Measurements from ENCODE around the gene KIFAP3.

The KIFAP3 gene

GRCh38 chr1:169995993-169996392 lies 78.5 kb downstream of the KIFAP3 start:
- no peak for DNase-seq (ENCODE audit: extremely low read depth in 1 of 2, low read depth in 1 of 2)

GRCh38 chr1:169989246-169989645 lies 85.2 kb downstream of the KIFAP3 start:
- DNase-seq (ENCODE audit: extremely low read depth in 1 of 2, low read depth in 1 of 2): no peak

- DNase-seq (ENCODE audit: extremely low read depth in 1 of 2, low read depth in 1 of 2): no peak
Measured at GRCh38 chr1:169985757-169986156, 88.7 kb downstream of the KIFAP3 start.

- DNase-seq (ENCODE audit: extremely low read depth in 1 of 2, low read depth in 1 of 2): no peak
Measured at GRCh38 chr1:169974067-169974466, 100.4 kb downstream of the KIFAP3 start.

DNA sequence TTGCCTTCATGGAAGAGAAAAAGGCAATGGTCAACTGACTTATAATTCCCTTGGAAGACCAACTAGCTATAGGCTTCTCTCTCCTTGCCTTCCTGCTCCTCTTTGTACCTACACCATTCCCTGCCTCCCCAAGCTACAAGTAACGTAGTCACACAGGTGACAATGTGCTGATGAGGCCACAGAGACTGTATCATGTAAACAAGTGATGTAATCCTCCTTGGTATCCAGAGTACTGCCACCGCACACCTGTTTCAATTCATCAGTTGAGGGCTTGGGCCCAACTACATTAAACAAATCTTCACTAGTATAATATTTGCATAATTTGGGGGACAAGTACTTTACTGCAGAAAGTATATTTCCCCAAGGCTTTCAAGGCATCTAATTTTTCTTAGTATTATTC lies 104.4 kb downstream of the KIFAP3 start:
- DNase-seq (ENCODE audit: extremely low read depth in 1 of 2, low read depth in 1 of 2): no peak

DNA sequence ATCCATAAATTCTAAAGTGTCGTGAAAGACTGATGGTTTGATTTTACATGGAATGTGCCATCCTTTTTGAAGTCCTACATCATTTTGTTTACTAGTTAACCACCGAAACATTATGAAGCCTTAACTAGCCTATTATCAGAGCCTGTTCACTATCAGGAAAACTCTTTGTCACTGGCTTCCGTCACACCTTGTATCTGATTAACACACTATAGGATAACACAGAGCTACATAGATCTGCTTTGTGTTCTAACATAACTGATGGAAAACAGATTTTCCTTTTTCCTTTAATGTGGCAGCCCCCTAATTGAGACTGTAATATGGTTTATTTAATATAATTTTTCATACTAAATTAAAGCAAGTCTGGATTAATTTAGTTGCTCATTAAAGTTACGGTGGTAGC lies 106.3 kb downstream of the KIFAP3 start:
- no peak for DNase-seq (ENCODE audit: extremely low read depth in 1 of 2, low read depth in 1 of 2)

DNA sequence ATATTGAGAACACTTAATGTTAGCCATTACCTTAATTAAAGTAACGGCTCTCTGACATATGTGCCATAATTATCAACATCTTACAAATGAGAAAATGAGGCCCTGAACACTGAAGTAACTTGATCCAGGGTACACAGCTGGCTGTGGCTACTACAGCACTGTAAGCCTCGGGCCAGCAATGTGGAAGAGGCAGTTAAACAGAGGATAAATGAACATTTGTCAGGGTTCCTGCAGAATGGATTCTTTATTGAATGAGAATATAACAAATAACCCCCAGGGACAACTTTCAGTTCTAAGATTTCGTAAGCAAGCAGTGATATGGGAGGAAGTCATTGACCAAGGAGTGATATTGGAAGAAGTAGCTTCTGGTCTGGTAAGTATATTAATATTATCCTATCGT lies 110.3 kb downstream of the KIFAP3 start:
- no peak for DNase-seq (ENCODE audit: extremely low read depth in 1 of 2, low read depth in 1 of 2)

- DNase-seq (ENCODE audit: extremely low read depth in 1 of 2, low read depth in 1 of 2): no peak
Measured at GRCh38 chr1:169959686-169960085, 114.8 kb downstream of the KIFAP3 start.

- no peak for DNase-seq (ENCODE audit: extremely low read depth in 1 of 2, low read depth in 1 of 2)
Measured at GRCh38 chr1:169958987-169959386, 115.5 kb downstream of the KIFAP3 start.

- DNase-seq (ENCODE audit: extremely low read depth in 1 of 2, low read depth in 1 of 2): no peak
Measured at GRCh38 chr1:169957884-169958283, 116.6 kb downstream of the KIFAP3 start.

DNA sequence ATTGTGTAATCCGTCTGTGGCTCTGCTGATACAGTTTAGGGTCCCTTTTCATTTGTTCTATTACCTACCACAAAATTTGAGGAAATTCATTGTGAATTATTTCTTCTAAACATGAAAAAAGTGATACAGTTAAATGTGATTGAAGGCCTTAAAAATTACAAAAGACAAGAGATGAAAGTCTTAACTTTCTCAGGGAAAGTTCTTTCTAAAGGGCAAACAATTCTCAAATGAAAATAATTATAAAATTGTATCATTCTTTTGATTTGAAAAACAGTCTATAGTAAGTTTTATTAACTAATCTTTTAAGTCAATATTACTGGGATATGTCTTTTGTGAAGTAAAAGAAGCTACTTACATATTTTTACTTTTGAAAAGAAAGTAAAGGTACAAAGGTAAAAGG lies 123.4 kb downstream of the KIFAP3 start:
- DNase-seq (ENCODE audit: extremely low read depth in 1 of 2, low read depth in 1 of 2): no peak

- DNase-seq (ENCODE audit: extremely low read depth in 1 of 2, low read depth in 1 of 2): no peak
Measured at GRCh38 chr1:169949139-169949538, 125.4 kb downstream of the KIFAP3 start.

GRCh38 chr1:169946206-169946605 lies 128.3 kb downstream of the KIFAP3 start:
- no peak for DNase-seq (ENCODE audit: extremely low read depth in 1 of 2, low read depth in 1 of 2)

DNA sequence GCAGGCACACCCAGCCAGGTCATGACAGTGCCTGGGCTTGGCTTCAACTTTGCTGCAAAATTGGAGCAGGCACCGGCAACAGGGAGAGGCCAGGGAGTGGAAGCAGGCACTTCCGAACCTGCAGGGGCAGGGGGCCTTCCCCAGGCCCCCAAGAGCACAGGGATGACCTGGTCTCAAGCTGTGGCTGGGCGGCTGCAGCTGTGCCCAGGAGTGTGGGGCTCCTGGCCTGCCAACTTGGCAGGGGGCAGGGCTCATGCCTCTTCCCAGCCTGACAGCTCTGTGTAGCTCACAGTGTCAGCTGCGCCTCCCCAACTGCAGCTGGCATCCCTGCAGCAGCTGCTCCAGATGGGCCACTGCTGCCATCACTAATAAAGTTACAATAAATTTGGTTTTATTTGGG lies 129.3 kb downstream of the KIFAP3 start:
- DNase-seq (ENCODE audit: extremely low read depth in 1 of 2, low read depth in 1 of 2): no peak

GRCh38 chr1:169944621-169945020 lies 129.9 kb downstream of the KIFAP3 start:
- DNase-seq (ENCODE audit: extremely low read depth in 1 of 2, low read depth in 1 of 2): no peak

GRCh38 chr1:169943963-169944526 lies 130.4 kb downstream of the KIFAP3 start:
- DNase-seq (ENCODE audit: extremely low read depth in 1 of 2, low read depth in 1 of 2): no peak

- DNase-seq (ENCODE audit: extremely low read depth in 1 of 2, low read depth in 1 of 2): no peak
Measured at GRCh38 chr1:169941982-169942830, 132.3 kb downstream of the KIFAP3 start.

DNA sequence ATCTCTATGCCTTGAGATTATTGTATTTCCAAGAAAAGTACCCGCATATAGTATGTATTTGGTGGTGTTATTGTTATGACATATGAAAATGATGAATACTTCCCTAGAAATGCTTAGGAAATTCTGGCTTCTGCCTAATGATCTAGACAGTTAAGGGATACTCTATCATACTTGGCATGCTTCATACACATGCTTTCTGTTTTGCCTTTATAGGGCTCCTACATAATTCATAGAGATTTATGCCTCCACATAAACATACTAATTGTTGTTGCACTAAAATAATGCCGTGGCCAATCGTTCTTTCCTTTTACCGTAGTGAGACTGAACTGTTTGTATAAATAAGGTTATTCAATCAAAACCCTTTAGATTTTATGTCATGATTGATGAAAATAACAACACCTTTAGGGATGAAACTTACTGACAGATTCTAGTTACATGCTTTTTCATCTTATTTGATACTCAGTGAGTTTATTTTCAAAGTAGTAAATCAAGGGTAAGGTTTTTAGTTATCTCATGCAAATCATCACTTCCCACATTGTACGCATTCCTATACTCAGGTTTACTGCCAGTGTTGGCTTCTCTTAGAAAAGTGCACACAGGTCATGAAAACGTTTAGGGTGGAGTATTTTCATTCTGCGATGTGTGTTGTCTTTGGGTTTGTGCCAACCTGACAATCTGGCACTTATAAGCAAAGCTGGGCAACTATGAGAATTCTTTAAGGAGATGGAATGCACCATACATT lies 140.3 kb downstream of the KIFAP3 start:
- no peak for DNase-seq (ENCODE audit: extremely low read depth in 1 of 2, low read depth in 1 of 2)

GRCh38 chr1:169931795-169932231 lies 142.7 kb downstream of the KIFAP3 start:
- no peak for DNase-seq (ENCODE audit: extremely low read depth in 1 of 2, low read depth in 1 of 2)

GRCh38 chr1:169929210-169929526 lies 145.3 kb downstream of the KIFAP3 start:
- no peak for DNase-seq (ENCODE audit: extremely low read depth in 1 of 2, low read depth in 1 of 2)

DNA sequence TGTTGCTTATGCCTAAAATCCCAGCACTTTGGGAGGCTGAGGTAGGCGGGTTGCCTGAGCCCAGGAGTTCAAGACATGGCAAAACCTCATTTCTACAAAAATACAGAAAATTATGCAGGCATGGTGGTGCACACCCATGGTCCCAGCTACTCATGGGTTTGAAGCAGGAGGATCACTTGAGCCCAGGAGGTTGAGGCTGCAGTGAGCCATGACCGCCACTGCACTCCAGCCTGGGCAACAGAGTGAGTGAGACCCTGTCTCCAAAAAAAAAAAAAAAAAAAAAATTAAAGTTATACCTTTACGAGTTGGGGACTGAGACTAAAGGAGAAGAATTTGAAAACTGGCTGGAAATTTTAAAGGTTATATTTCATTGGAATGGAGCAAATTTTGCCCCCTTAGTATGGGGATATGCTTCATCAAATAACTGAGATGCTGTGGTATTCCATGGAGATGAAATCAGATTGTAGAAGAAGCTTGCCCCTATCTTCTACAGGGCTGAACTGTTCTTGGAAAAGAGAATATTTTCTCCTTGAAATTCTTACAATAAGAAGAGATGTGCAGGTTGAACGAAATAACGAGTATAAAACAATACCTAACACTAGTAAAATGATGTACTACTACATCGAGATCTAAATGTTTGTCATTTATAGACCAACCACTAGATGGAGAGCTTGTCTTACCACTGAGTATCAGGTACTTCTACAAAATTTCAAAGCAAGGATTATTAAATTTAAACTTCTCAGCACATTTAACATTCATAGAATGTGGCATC lies 145.9 kb downstream of the KIFAP3 start:
- DNase-seq (ENCODE audit: extremely low read depth in 1 of 2, low read depth in 1 of 2): no peak

Data from stimulated activated CD8-positive, alpha-beta memory T cell treated with anti-CD3 and anti-CD28 coated beads, Interleukin-7, amount 100 ng/mL, for 48 hours (primary cell).